KOPT-K1 (cell line): Measurements from ENCODE around the gene MYRFL.
"Not testable (repeated sequence)": the region's sequence is repeated elsewhere in the genome, so short reads cannot be mapped to it uniquely, and the experiment has no call there.

Source experiments
- H3K27ac ChIP-seq: fragments of 200-600 bp; sonication (generic); 2 replicates; pipeline ENCODE4 v1.5.1; 2016; ENCODE audit warnings: antibody characterized with exemption, mild to moderate bottlenecking, low read depth, low read length; ENCODE audit not compliant: poor library complexity, severe bottlenecking
- H3K36me3 ChIP-seq: fragments of 200-600 bp; sonication (generic); 2 replicates; pipeline ENCODE4 v1.5.1; 2017; ENCODE audit warnings: antibody characterized with exemption, mild to moderate bottlenecking, low read length, moderate library complexity; ENCODE audit not compliant: insufficient read depth
- H3K9me3 ChIP-seq: fragments of 200-600 bp; sonication (generic); 2 replicates; pipeline ENCODE4 v1.5.1; 2017; ENCODE audit warnings: antibody characterized with exemption, low read length, mild to moderate bottlenecking; ENCODE audit not compliant: insufficient read depth, poor library complexity, severe bottlenecking

MYRFL gene

DNA sequence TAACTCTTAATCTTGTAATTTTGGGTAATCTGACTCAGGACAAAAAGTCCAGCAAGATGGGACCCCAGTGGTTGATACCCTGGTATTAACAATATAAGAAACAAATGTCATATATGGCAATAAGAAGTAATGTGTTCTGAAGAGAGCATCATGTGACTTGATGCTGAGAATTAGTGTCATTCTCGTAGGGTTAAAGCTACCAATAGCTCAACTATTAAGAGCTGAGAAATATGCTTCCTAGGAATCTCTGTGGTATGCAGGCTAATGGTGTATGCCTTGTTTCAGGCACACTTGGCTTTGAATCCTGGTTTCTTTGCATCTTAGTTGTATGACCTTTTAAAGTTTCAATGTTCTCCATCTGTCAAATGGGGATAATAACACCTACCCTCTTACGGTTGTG, 9.1 kb downstream of the MYRFL start:
- Histone ChIP-seq H3K9me3 (no peaks in the 10 kb centered on the region), H3K27ac (no peak overlapping the region), H3K36me3 (no peaks in the 10 kb centered on the region)

- Histone ChIP-seq H3K36me3 (no peaks in the 10 kb centered on the region), H3K9me3 (no peaks in the 10 kb centered on the region), H3K27ac (no peak overlapping the region)
These were observed 9.5 kb downstream of the MYRFL start for GRCh38 chr12:69834576-69834975.

DNA sequence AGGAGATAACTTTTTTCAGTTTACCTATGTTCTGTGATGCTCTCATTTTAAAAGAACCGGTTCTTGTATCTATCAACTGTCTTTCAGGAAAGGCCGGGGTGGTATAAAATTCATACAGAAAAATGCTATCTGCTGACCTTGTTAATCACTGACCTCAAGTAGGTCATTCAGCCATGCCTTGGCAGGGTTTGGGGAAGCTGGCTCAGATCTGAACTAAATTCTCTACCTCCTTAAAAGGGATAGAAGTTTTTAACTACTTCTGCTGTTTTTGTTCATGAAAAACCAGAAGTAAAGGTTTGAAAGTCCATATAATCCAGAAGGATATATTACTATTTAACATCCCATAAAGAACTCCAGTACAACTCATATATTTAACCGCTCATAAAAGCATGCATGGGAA, 10.1 kb downstream of the MYRFL start:
- Histone ChIP-seq H3K36me3 (no peaks in the 10 kb centered on the region), H3K27ac (no peak overlapping the region), H3K9me3 (no peaks in the 10 kb centered on the region)

GRCh38 chr12:69836015-69836414, 11.0 kb downstream of the MYRFL start:
- no peak overlapping the region for H3K27ac ChIP-seq
- no peaks in the 10 kb centered on the region for H3K9me3 ChIP-seq
- no peaks in the 10 kb centered on the region for H3K36me3 ChIP-seq

DNA sequence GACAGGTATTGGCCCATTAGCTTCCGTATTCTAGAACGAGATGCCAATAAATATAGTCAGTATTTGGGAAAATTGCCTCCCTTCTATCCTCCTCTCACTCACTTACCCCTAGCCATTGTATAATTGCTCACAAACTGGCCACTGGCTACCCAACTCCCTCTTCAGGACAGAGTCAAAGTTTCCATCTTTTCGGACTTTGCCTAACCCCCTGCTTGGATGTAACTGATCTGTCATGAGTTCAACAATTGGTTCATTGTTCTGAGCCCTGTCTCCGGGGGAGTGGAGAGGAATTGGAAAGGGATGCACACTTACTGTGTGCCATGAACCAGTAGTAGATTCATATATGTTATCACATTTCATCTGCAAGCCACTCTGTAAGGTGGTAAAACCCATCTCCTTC, 12.2 kb downstream of the MYRFL start:
- no peaks in the 10 kb centered on the region for H3K9me3 ChIP-seq
- no peak overlapping the region for H3K27ac ChIP-seq
- H3K36me3 ChIP-seq, result no peaks in the 10 kb centered on the region

DNA sequence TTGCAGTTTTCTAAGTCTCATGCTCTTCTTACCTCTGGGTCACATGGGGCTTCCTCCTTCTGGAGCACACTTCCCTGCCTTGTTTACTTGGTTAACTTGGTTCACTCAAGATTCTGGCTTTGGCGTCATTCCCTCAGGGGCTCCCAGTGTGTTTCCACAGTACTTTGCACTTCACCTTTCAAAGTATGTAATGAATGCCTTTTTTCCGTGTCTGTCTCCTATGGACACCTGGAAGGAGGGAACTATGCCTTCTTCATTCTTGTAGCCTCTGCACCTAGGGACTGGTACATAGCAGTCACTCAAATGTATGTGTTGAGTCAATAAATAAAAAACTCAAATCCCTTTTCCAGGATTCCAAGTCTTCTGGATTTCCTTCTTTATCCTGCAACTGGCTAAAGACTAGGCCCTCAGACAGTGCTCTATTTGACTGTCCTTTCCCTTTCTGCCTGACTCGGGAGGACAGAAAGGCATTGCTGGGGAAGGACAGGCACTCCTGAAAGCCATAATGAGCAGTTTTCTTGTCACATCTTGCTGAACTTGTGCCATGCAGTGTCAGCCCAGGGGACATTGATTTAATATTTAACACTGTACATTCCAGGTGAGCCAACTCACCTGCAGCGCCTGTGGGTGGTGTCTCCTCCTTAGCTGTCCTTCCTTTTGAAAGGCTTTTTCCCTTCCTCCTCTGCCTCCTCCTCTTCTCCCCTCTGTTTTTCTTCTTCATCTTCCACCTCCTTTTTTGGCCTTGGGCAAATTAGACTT, 12.8 kb downstream of the MYRFL start:
- Histone ChIP-seq H3K36me3 (no peaks in the 10 kb centered on the region), H3K27ac (no peak overlapping the region), H3K9me3 (no peaks in the 10 kb centered on the region)

DNA sequence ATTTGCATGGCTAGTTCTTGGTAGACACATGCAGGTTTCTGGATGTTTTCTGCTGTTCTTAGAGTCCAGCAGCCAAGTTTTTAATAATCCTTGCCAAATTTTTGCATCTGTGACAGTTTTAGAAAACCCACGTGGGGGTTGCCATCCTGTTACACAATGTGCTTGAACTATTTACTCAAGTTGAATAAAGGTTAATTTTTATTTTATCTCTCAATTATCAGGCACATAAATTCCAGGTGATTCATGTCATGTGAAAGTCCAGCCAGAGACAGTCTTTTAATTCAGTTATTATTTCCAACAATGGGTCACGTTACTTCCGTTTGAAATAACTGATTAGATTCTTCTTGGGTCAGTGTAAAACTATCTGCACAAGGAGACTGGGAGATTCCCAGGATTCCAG, 15.7 kb downstream of the MYRFL start:
- no peak overlapping the region for H3K27ac ChIP-seq

GRCh38 chr12:69843608-69844007, 18.6 kb downstream of the MYRFL start:
- Histone ChIP-seq H3K9me3 (no peaks in the 10 kb centered on the region), H3K27ac (no peak overlapping the region), H3K36me3 (no peaks in the 10 kb centered on the region)

More for the DNA sequence above, 15.7 kb downstream of the MYRFL start:
- Histone ChIP-seq H3K36me3 (no peaks in the 10 kb centered on the region), H3K9me3 (no peaks in the 10 kb centered on the region)

- H3K36me3 ChIP-seq, result no peaks in the 10 kb centered on the region
- H3K27ac ChIP-seq, result no peak overlapping the region
- H3K9me3 ChIP-seq, result no peaks in the 10 kb centered on the region
These were observed 19.4 kb downstream of the MYRFL start for GRCh38 chr12:69844416-69844815.

DNA sequence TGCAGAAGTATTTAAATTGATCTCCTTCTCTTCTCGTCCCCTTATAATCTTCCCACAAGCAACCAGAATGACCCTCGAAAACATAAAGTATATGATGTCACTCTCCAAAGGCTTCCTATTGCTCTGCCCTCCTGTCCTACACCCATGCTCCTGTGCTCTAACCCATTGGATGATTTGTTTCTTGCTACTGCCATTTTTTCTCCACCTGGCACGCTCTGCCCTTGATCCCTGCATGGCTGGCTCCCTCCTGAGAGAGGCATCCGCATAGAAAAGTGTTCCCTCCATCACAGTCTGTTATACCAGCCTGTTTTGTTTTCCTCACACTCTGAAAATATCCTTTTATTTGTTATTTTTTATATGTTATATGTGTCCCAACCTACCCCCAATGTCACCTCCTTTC, 19.8 kb downstream of the MYRFL start:
- no peaks in the 10 kb centered on the region for H3K36me3 ChIP-seq
- no peaks in the 10 kb centered on the region for H3K9me3 ChIP-seq
- H3K27ac ChIP-seq, result no peak overlapping the region

DNA sequence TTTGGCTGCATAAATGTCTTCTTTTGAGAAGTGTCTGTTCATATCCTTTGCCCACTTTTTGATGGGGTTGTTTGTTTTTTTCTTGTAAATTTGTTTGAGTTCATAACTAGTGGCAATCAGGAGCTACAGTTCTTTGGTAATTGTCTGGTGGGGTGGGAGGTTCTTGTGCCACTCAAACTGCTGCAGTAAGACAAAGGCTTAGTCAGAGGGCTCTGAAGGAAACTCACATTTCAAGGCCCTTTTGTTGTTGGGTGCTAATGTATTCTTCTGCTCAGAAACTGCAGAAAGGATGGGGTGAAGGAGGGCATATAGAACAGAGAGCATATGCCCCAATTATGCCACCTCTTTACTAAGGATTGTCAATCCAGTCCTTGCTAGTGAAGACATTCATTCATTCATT, 21.9 kb downstream of the MYRFL start:
- Histone ChIP-seq H3K9me3 (no peaks in the 10 kb centered on the region), H3K36me3 (no peaks in the 10 kb centered on the region), H3K27ac (no peak overlapping the region)

GRCh38 chr12:69851976-69852375, 26.9 kb downstream of the MYRFL start:
- no peaks in the 10 kb centered on the region for H3K36me3 ChIP-seq
- peaks cover 5% of the 10 kb centered on the region for H3K9me3 ChIP-seq
- no peak overlapping the region for H3K27ac ChIP-seq

DNA sequence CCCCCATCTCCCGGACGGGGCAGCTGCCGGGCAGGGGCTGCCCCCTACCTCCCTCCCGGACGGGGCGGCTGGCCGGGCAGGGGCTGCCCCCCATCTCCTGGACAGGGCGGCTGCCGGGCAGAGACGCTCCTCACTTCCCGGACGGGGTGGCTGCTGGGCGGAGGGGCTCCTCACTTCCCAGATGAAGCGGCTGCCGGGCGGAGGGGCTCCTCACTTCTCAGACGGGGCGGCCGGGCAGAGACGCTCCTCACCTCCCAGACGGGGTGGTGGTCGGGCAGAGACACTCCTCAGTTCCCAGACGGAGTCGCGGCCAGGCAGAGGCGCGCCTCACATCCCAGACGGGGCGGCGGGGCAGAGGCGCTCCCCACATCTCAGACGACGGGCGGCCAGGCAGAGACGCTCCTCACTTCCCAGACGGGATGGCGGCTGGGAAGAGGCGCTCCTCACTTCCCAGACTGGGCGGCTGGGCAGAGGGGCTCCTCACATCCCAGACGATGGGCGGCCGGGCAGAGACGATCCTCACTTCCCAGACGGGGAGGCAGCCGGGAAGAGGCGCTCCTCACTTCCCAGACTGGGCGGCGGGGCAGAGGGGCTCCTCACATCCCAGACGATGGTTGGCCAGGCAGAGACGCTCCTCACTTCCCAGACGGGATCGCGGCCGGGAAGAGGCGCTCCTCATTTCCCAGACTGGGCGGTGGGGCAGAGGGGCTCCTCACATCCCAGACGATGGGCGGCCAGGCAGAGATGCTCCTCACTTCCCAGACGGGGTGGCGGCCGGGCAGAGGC, 28.3 kb downstream of the MYRFL start:
- not testable (repeated sequence) for H3K27ac ChIP-seq, H3K36me3 ChIP-seq, H3K9me3 ChIP-seq

DNA sequence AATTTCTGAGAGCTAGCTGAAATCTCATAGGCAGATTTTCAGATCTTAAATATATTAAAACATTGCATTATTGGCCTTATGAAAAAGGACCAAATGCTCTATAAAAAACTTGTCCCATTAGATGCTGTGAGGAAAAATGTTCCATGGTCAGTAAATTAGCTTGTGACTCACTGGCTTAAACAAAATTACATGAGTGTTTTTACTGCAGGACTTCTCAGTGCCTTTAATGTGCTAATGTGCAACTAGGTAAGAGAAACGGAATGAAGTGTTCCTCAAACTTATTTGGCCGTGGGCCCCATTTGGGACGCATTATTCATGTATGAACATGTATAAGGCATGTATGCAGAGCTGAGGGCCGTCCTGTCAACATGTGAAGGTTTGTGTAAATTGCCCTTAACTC, 41.7 kb downstream of the MYRFL start:
- Histone ChIP-seq H3K36me3 (no peaks in the 10 kb centered on the region), H3K27ac (no peak overlapping the region), H3K9me3 (no peaks in the 10 kb centered on the region)

- Histone ChIP-seq H3K36me3 (no peaks in the 10 kb centered on the region), H3K27ac (no peak overlapping the region), H3K9me3 (no peaks in the 10 kb centered on the region)
These were observed 43.7 kb downstream of the MYRFL start for GRCh38 chr12:69868695-69869094.

GRCh38 chr12:69872804-69873203, 47.8 kb downstream of the MYRFL start:
- H3K9me3 ChIP-seq, result no peaks in the 10 kb centered on the region
- H3K36me3 ChIP-seq, result no peaks in the 10 kb centered on the region
- no peak overlapping the region for H3K27ac ChIP-seq
